Measurements from ENCODE around the gene TSPAN33. TPM values are rescaled to one million over a fixed set of nuclear protein-coding genes. Genes with fewer than 3 reads are reported as not detected.

TSPAN33 gene
- total and polyA plus RNA-seq, 2 of the 13 experiments (the other 11 are each of a cell fraction or from before 2014, with no cell fraction given) = 15.3 to 16.5 TPM

- no peak for TF ChIP-seq EZH2 (conservative IDR thresholded peaks at IDR 0.05; ENCODE audit: low read depth, low read length)
- TF ChIP-seq CAMTA2 (CRISPR knock-in tag; IDR thresholded peaks at IDR 0.05; ENCODE audit: borderline replicate concordance) = no peak
- TF ChIP-seq ELF1 (CRISPR knock-in tag; IDR thresholded peaks at IDR 0.05) = no peak
- no peak for TF ChIP-seq NFAT5 (CRISPR knock-in tag; IDR thresholded peaks at IDR 0.05)
- no peak for TF ChIP-seq ZNF30 (CRISPR knock-in tag; IDR thresholded peaks at IDR 0.05)
- TF ChIP-seq ZNF773 (CRISPR knock-in tag; IDR thresholded peaks at IDR 0.05; ENCODE audit: borderline replicate concordance) = no peak
- TF ChIP-seq KLF12 (CRISPR knock-in tag; IDR thresholded peaks at IDR 0.05; ENCODE audit: borderline replicate concordance) = no peak
- TF ChIP-seq UBTF (CRISPR knock-in tag; IDR thresholded peaks at IDR 0.05) = peak; percentile 19; the same call in 1 of the 2 replicates
- no peak for TF ChIP-seq MYNN (CRISPR knock-in tag; IDR thresholded peaks at IDR 0.05; ENCODE audit: low read depth)
- no peak for TF ChIP-seq NFKB2 (CRISPR knock-in tag; IDR thresholded peaks at IDR 0.05; ENCODE audit: borderline replicate concordance)
- TF ChIP-seq GZF1 (CRISPR knock-in tag; IDR thresholded peaks at IDR 0.05) = 0 out of 2 replicates have a peak, but pooled peaks have one; percentile 41
- TF ChIP-seq ELF4 (CRISPR knock-in tag; IDR thresholded peaks at IDR 0.05; ENCODE audit: borderline replicate concordance) = no peak
- no peak for TF ChIP-seq ZNF549 (CRISPR knock-in tag; IDR thresholded peaks at IDR 0.05)
- TF ChIP-seq HES4 (CRISPR knock-in tag; IDR thresholded peaks at IDR 0.05; ENCODE audit: borderline replicate concordance) = no peak
- TF ChIP-seq CBFB (CRISPR knock-in tag; IDR thresholded peaks at IDR 0.05) = no peak
- TF ChIP-seq DR1 (CRISPR knock-in tag; IDR thresholded peaks at IDR 0.05) = no peak
- TF ChIP-seq THYN1 (CRISPR knock-in tag; IDR thresholded peaks at IDR 0.05; ENCODE audit: borderline replicate concordance, low read depth) = no peak
- no peak for TF ChIP-seq ZNF772 (CRISPR knock-in tag; IDR thresholded peaks at IDR 0.05)
These were observed at the start of gene TSPAN33 (continued) for GRCh38 chr7:129144095-129144833.

Data from HepG2 (cell line).